Measurements from ENCODE around the gene PREB.

Gene PREB

DNA sequence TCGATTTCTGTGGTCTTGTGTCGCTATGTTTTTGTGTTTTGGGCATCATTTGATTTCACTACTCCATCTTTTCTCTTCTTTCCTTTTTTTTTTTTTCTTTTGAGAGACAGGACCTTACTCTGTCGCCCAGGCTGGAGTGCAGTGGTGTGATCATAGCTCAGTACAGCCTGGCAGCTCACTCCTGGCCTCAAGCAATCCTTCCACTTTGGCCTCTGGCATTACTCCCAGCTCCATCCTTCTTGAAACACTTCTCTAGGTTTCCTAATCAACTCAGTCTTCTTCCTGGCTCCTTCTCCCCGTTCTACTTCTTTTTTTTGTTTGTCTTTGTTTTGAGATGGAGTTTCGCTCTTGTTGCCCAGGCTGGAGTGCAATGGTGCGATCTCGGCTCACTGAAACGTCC is 40.9 kb upstream of the PREB start:
- DNase-seq (ENCODE audit: low read depth) = peak; percentile 46
- no peak overlapping the region for H3K4me3 ChIP-seq (ENCODE audit: low read length)
- TF ChIP-seq, protein P1, sequence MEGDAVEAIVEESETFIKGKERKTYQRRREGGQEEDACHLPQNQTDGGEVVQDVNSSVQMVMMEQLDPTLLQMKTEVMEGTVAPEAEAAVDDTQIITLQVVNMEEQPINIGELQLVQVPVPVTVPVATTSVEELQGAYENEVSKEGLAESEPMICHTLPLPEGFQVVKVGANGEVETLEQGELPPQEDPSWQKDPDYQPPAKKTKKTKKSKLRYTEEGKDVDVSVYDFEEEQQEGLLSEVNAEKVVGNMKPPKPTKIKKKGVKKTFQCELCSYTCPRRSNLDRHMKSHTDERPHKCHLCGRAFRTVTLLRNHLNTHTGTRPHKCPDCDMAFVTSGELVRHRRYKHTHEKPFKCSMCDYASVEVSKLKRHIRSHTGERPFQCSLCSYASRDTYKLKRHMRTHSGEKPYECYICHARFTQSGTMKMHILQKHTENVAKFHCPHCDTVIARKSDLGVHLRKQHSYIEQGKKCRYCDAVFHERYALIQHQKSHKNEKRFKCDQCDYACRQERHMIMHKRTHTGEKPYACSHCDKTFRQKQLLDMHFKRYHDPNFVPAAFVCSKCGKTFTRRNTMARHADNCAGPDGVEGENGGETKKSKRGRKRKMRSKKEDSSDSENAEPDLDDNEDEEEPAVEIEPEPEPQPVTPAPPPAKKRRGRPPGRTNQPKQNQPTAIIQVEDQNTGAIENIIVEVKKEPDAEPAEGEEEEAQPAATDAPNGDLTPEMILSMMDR (conservative IDR thresholded peaks at IDR 0.05; ENCODE audit: low read length) = no peak

DNA sequence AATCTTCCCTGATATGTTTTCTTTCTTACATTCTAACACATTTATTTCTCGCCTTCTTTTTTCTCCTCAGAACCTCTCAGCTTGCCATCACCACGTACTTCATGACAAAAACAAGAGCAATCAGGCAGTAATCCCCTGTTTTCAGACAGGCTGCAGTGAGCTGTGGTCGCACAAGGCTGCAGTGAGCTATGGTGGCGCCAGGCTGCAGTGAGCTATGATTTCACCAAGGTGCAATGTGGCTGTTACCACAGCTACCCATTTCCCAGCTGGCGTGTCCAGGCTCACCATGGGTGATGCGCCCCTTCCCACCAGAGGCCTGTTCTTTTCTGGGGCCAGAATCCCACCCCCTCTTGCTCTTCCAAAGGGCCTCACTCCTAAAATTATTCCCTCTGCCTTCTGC is 40.2 kb upstream of the PREB start:
- no peak overlapping the region for H3K4me3 ChIP-seq (ENCODE audit: low read length)
- no peak for DNase-seq (ENCODE audit: low read depth)
- TF ChIP-seq, protein P1 (conservative IDR thresholded peaks at IDR 0.05; ENCODE audit: low read length) = no peak

DNA sequence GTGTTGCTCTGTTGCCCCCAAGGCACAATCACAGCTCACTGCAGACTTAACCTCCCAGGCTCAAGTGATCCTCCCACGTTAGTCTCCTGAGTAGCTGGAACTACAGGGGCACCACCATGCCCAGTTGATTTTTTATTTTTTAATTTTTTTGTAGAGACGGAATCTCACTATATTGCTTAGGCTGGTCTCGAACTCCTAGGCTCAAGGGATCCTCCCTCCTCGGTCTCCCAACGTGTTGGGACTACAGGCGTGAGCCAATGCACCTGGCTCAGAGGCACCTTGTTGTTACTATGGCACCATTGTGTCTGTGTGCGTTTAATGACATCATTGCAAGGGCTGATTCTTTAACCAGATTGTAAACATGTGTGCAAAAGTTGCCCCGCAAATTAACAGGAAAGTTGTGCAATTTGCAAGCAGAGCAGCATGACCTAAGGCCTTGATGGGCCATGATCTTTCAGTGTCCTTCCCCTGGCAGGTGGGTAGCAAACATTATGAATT is 37.0 kb upstream of the PREB start:
- DNase-seq (ENCODE audit: low read depth) = peak; percentile 56
- H3K4me3 ChIP-seq (ENCODE audit: low read length) = no peak overlapping the region
- TF ChIP-seq, protein P1 (conservative IDR thresholded peaks at IDR 0.05; ENCODE audit: low read length) = no peak

DNA sequence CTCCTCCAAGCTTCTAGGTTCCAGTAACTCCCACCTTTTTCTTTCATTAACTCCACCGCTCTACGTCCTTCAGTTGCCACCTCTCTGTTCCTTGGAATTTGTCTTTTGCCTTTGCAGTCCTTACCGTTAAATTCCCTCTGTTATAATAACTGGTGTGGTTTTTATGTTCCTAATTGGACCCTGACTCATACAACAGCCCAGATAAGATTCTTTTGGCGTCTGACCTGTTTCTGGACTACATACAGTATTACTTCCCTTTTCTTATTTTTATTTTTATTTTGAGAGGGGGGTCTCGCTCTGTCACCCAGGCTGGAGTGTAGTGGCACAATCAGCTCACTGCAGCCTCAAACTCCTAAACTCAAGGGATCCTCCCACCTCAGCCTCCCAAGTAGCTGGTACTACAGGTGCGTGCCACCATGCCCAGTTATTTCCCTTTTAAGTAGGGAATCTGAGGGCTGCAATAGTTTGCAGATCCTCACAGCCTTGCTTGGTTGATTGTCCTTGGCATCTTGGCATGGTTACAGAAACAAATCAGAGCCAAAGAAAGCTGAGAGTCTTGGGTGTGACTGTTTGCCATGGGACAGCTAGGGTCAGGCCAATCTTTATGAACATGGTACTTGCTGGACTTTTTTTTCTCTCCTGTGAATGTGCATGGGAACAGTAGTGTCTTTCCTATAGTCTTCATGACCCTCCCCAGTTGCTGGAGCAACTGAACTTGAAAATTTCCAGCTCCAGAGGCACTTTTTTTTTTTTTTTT is 36.3 kb upstream of the PREB start:
- TF ChIP-seq, protein P1 (conservative IDR thresholded peaks at IDR 0.05; ENCODE audit: low read length) = no peak
- no peak for DNase-seq (ENCODE audit: low read depth)
- no peak overlapping the region for H3K4me3 ChIP-seq (ENCODE audit: low read length)

DNA sequence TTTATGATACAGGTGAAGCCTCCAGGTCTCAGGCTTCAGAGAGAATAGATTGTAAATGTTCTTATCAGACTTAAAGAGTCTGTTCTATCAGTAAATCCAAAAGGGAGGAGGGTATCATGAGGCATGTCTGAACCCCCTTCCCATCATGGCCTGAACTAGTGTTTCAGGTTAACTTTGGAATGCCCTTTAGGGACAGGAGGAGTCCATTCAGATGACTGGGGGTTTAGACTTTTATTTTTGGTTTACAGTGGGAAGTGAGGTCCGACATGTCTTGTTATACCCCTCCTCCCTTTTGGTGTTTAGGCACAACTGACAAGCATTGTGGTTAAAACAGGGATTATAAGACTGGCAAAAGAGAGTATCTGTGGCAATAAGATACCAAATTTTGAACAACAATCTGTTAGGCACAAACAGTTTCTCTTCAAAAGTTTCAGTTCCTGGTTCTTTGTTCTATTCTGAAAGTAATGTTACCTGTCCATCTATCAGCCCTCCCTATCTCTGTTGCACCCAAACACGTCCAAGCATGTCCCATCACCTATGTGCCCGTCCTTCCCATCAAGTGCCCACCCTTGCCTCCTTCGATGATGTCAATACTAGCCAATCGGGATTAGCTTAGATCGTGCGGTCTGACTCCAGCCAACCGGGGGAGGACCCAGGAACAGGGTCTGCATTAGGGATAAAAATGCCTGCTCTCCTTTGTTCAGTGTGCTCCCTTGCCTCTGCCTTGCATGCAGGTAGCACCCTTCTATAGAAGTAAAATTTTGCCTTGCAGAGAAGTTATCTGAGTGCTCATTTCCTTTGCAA is 30.7 kb upstream of the PREB start:
- DNase-seq (ENCODE audit: low read depth) = no peak
- no peak overlapping the region for H3K4me3 ChIP-seq (ENCODE audit: low read length)
- TF ChIP-seq, protein P1 (conservative IDR thresholded peaks at IDR 0.05; ENCODE audit: low read length) = no peak

DNA sequence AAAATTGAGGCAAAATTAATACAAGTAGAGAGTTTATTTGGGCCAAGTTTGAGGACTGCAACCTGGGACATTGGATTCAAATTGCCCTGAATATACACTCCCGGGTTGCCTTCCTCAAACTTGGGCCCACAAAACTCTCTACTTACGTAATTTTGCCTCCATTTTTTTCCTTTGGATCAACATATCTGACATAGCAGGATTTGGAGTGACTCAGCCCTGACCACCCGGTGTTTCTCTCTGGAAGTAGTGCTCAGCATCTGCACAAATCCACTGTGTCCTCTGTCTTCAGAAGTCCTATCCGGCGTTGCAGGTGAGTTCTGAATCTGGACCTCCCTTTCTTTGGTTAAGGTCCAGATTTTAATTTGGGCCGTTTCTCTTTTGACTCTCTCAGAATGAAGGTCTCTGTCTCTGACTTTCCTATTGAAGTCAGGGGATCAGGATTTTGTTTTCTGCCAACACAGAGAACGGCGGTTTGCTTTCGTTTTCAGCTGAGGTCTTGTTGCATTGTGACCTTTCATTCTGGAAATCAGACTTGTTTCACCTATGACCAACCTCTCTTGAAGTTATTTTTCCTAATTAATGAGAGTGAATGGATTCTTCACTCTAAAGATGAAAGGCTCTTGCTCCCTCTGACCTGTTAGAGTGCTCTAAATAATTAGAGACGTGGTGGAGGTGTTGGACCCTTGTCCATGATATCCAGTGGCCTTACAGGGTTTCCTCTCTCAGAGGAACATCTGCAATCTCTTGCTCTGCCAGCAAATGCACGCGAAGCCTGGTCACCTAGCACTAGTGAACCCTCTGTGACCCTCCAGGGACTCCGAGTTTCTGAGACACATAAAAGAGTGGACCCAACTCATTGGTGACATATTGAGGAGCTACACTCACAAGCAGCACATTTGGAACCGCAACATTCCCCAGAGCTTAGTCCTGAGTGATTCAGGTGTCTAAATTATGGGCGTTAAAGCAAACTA is 28.0 kb upstream of the PREB start:
- DNase-seq (ENCODE audit: low read depth) = no peak
- TF ChIP-seq, protein P1 (conservative IDR thresholded peaks at IDR 0.05; ENCODE audit: low read length) = no peak
- no peak overlapping the region for H3K4me3 ChIP-seq (ENCODE audit: low read length)

Measured in AG10803 (cell line).